H1 (cell line): Measurements from ENCODE around the gene TRIL. TPM values are rescaled to one million over a fixed set of nuclear protein-coding genes. Genes with fewer than 3 reads are reported as not detected.

Experiments
- CTCF ChIA-PET: fragments of 300-600 bp; sonication (Branson Sonifier 250); formaldehyde crosslinking; loops from one replicate; lab custom pipeline; 2021; ENCODE audit not compliant: partially characterized antibody; lab: Charles Lee
- POLR2A ChIA-PET: fragments of 300-600 bp; sonication (Branson Sonifier 250); formaldehyde crosslinking; loops from one replicate; lab custom pipeline; 2021; ENCODE audit warnings: inconsistent platforms; ENCODE audit not compliant: partially characterized antibody; lab: Charles Lee
- DNase-seq, 2 experiments: peaks; one replicate each; pipeline versions ENCODE4 v3.0.0 to v3.0.0-alpha.2; 2010 to 2022; ENCODE audit warnings: low spot score in 2 of 2, low read depth in 1 of 2, mixed read lengths in 1 of 2
- FAIRE-seq: peaks from 2 replicates; lab custom pipeline; 2011; peaks lifted over from hg19 to GRCh38; lab: Jason Lieb, UNC
- H2AFZ ChIP-seq: 2 replicates; pipeline ENCODE4 v1.8.1; 2012; ENCODE audit warnings: low read length, inconsistent platforms
- H2AK5ac ChIP-seq: 2 replicates; pipeline ENCODE4 v1.6.1; 2013; ENCODE audit warnings: low read depth, low read length
- H2BK120ac ChIP-seq: replicated peaks from 2 replicates; pipeline ENCODE3; 2013; ENCODE audit warnings: low read depth, low read length, inconsistent platforms
- H2BK12ac ChIP-seq: 2 replicates; pipeline ENCODE4 v1.6.1; 2013; ENCODE audit warnings: low read depth, low read length
- H2BK15ac ChIP-seq: 2 replicates; pipeline ENCODE4 v1.6.1; 2013; ENCODE audit warnings: low read length
- H2BK20ac ChIP-seq: 2 replicates; pipeline ENCODE4 v1.6.1; 2013; ENCODE audit warnings: low read length
- H2BK5ac ChIP-seq: 2 replicates; pipeline ENCODE4 v1.6.1; 2013; ENCODE audit warnings: low read depth, low read length
- H3K14ac ChIP-seq: 2 replicates; pipeline ENCODE4 v1.6.1; 2013; ENCODE audit warnings: inconsistent platforms; ENCODE audit not compliant: insufficient read length
- H3K18ac ChIP-seq: 2 replicates; pipeline ENCODE4 v1.6.1; 2013; ENCODE audit warnings: low read length; ENCODE audit errors: extremely low read depth
- H3K23ac ChIP-seq: 2 replicates; pipeline ENCODE4 v1.6.1; 2013; ENCODE audit warnings: inconsistent platforms; ENCODE audit not compliant: insufficient read length
- H3K23me2 ChIP-seq: 2 replicates; pipeline ENCODE4 v1.6.1; 2013; ENCODE audit warnings: low read depth, low read length
- H3K27ac ChIP-seq: 2 replicates; pipeline ENCODE4 v1.6.1; 2011; ENCODE audit warnings: low read depth, low read length, inconsistent platforms
- H3K27me3 ChIP-seq, 4 experiments: replicated peaks in 1 of 4; 1 replicate in 1 of 4; 2 replicates in 3 of 4; pipeline versions ENCODE4 v1.6.1 to v1.8.1; 2011 to 2013; ENCODE audit warnings: low read length in 3 of 4, mild to moderate bottlenecking in 3 of 4, inconsistent platforms in 2 of 4, mixed read lengths in 2 of 4, moderate library complexity in 1 of 4; ENCODE audit not compliant: control insufficient read depth in 3 of 4, insufficient read depth in 3 of 4; ENCODE audit errors: extremely low read depth in 1 of 4
- H3K36me3 ChIP-seq, 4 experiments: 2 replicates each; pipeline versions ENCODE4 v1.6.1 to v1.8.1; 2011 to 2013; ENCODE audit warnings: mild to moderate bottlenecking in 4 of 4, low read length in 3 of 4, moderate library complexity in 2 of 4, control low read depth in 1 of 4, inconsistent platforms in 1 of 4; ENCODE audit not compliant: insufficient read depth in 4 of 4, control insufficient read depth in 2 of 4
- H3K4ac ChIP-seq: replicated peaks from 2 replicates; pipeline ENCODE3; 2013; ENCODE audit warnings: low read length, low read depth, mixed read lengths, inconsistent platforms; ENCODE audit not compliant: insufficient read length
- H3K4me1 ChIP-seq, 4 experiments: replicated peaks in 1 of 4; 1 replicate in 1 of 4; 2 replicates in 3 of 4; pipeline versions ENCODE4 v1.6.1 to v1.8.1; 2011 to 2013; ENCODE audit warnings: low read length in 3 of 4, inconsistent platforms in 2 of 4, mixed read lengths in 1 of 4; ENCODE audit not compliant: insufficient read depth in 4 of 4, control insufficient read depth in 3 of 4
- H3K4me2 ChIP-seq, 2 experiments: 2 replicates each; pipeline versions ENCODE4 v1.6.1 to v1.8.1; 2011 to 2013; ENCODE audit warnings: low read depth in 2 of 2, low read length in 2 of 2, control low read depth in 1 of 2, inconsistent platforms in 1 of 2, mild to moderate bottlenecking in 1 of 2; ENCODE audit not compliant: insufficient read depth in 1 of 2
- H3K4me3 ChIP-seq, 4 experiments: fragments of 200-600, 300-600 bp in 1 of 4; sonication (generic), shearing (Covaris generic), sonication (Bioruptor Twin) in 1 of 4; 2 replicates each; pipeline versions ENCODE4 v1.5.1 to v1.8.1; 2011 to 2016; ENCODE audit warnings: low read length in 4 of 4, low read depth in 3 of 4, control low read depth in 2 of 4, inconsistent platforms in 2 of 4, mild to moderate bottlenecking in 2 of 4, mixed read lengths in 1 of 4, moderate library complexity in 1 of 4; ENCODE audit not compliant: insufficient read depth in 2 of 4; ENCODE audit errors: extremely low read depth in 1 of 4
- H3K56ac ChIP-seq: replicated peaks from 2 replicates; pipeline ENCODE3; 2013; ENCODE audit warnings: low read depth, mild to moderate bottlenecking, mixed read lengths, low read length, inconsistent platforms; ENCODE audit not compliant: insufficient read length
- H3K79me1 ChIP-seq: 2 replicates; pipeline ENCODE4 v1.6.1; 2013; ENCODE audit warnings: low read depth, low read length, control low read depth
- H3K79me2 ChIP-seq, 2 experiments: 2 replicates each; pipeline versions ENCODE4 v1.6.1 to v1.8.1; 2012 to 2013; ENCODE audit warnings: low read length in 2 of 2, mild to moderate bottlenecking in 2 of 2, inconsistent platforms in 1 of 2; ENCODE audit not compliant: insufficient read depth in 2 of 2, control insufficient read depth in 1 of 2
- H3K9ac ChIP-seq, 4 experiments: replicated peaks in 1 of 4; 1 replicate in 1 of 4; 2 replicates in 3 of 4; pipeline versions ENCODE4 v1.6.1 to v1.8.1; 2011 to 2013; ENCODE audit warnings: low read depth in 3 of 4, low read length in 3 of 4, control low read depth in 2 of 4, mild to moderate bottlenecking in 2 of 4, moderate library complexity in 2 of 4, inconsistent platforms in 1 of 4; ENCODE audit errors: extremely low read depth in 1 of 4
- H3K9me3 ChIP-seq, 2 experiments: 2 replicates each; pipeline versions ENCODE4 v1.6.1 to v1.8.1; 2012 to 2013; ENCODE audit warnings: mild to moderate bottlenecking in 2 of 2, moderate library complexity in 2 of 2, control low read depth in 1 of 2, inconsistent platforms in 1 of 2, low read depth in 1 of 2, low read length in 1 of 2, mixed read lengths in 1 of 2; ENCODE audit not compliant: insufficient read depth in 2 of 2
- H4K20me1 ChIP-seq, 2 experiments: replicated peaks in 1 of 2; 2 replicates each; pipeline versions ENCODE3 to v1.8.1; 2011 to 2013; ENCODE audit warnings: inconsistent platforms in 2 of 2, low read length in 2 of 2, mild to moderate bottlenecking in 1 of 2; ENCODE audit not compliant: insufficient read depth in 2 of 2, control insufficient read depth in 1 of 2
- H4K5ac ChIP-seq: 2 replicates; pipeline ENCODE4 v1.6.1; 2013; ENCODE audit warnings: low read length, low read depth, mixed read lengths, inconsistent platforms; ENCODE audit not compliant: insufficient read length
- H4K8ac ChIP-seq: 2 replicates; pipeline ENCODE4 v1.8.0; 2013; ENCODE audit warnings: mild to moderate bottlenecking, moderate library complexity, low read length, inconsistent platforms; ENCODE audit not compliant: insufficient read depth; ENCODE audit errors: extremely low read depth
- H4K91ac ChIP-seq: replicated peaks from 2 replicates; pipeline ENCODE3; 2013; ENCODE audit warnings: low read length, mixed read lengths, inconsistent platforms; ENCODE audit not compliant: insufficient read length
- CHD2 ChIP-seq: IDR thresholded peaks from 2 replicates; pipeline ENCODE4 v1.6.1; 2012; ENCODE audit warnings: low read length, improper control_type of control experiment
- CREB1 ChIP-seq: IDR thresholded peaks from 2 replicates; pipeline ENCODE4 v1.6.1; 2012; ENCODE audit warnings: inconsistent platforms
- EGR1 ChIP-seq: IDR thresholded peaks from 2 replicates; pipeline ENCODE4 v1.6.1; 2011; ENCODE audit warnings: low read depth, low read length, borderline replicate concordance
- KDM1A ChIP-seq: fragments of 200-600, 300-600 bp; sonication (generic); IDR thresholded peaks from 2 replicates; pipeline ENCODE4 v1.7.1; 2016; ENCODE audit warnings: mild to moderate bottlenecking, low read length, borderline replicate concordance
- POLR2A ChIP-seq, 2 experiments: IDR thresholded peaks; 1 replicate in 1 of 2; 2 replicates in 1 of 2; pipeline ENCODE4 v1.6.1; 2011; ENCODE audit warnings: low read depth in 2 of 2, low read length in 2 of 2, mild to moderate bottlenecking in 2 of 2; ENCODE audit errors: control extremely low read depth in 1 of 2
- RAD21 ChIP-seq, 2 experiments: IDR thresholded peaks in 1 of 2; conservative IDR thresholded peaks in 1 of 2; 2 replicates each; pipeline ENCODE4 v1.6.1; 2011; ENCODE audit warnings: low read depth in 2 of 2, low read length in 2 of 2, improper control_type of control experiment in 1 of 2, inconsistent platforms in 1 of 2, mild to moderate bottlenecking in 1 of 2, moderate library complexity in 1 of 2
- SAP30 ChIP-seq: fragments of 300-600 bp; sonication (generic); IDR thresholded peaks from 2 replicates; pipeline ENCODE4 v1.7.1; 2012; ENCODE audit warnings: low read length, moderate library complexity, mild to moderate bottlenecking, inconsistent platforms; ENCODE audit not compliant: insufficient read depth, insufficient replicate concordance
- SP4 ChIP-seq: IDR thresholded peaks from 2 replicates; pipeline ENCODE4 v1.6.1; 2012; ENCODE audit warnings: low read length, inconsistent platforms
- YY1 ChIP-seq: IDR thresholded peaks from 2 replicates; pipeline ENCODE4 v1.6.1; 2011; ENCODE audit warnings: low read depth, mild to moderate bottlenecking, low read length
- ZNF274 ChIP-seq: IDR thresholded peaks from 2 replicates; pipeline ENCODE4 v1.7.0; 2012; ENCODE audit warnings: low read length, borderline replicate concordance; ENCODE audit errors: extremely low read depth
- WGBS, 2 experiments: shearing (Covaris generic) in 1 of 2; methylation state at CpG; one replicate each; pipeline versions ENCODE4 v1.1.6 to v1.1.7; 2013 to 2015; ENCODE audit warnings: low lambda C conversion rate in 2 of 2, mixed read lengths in 2 of 2, inconsistent platforms in 1 of 2, low coverage in 1 of 2, missing lambda C conversion rate in 1 of 2; ENCODE audit not compliant: insufficient replicate concordance in 2 of 2, insufficient coverage in 1 of 2, insufficient read length in 1 of 2; ENCODE audit errors: extremely low coverage in 1 of 2, missing lambda C conversion rate in 1 of 2; 5-methylcytosine and 5-hydroxymethylcytosine counted together
- polyA plus RNA-seq, 7 experiments: library from polyadenylated mRNA; depleted of rRNA in 3 of 7; stranded (reverse) in 5 of 7; unstranded in 2 of 7; fragments of >200 nt in 5 of 7; fragments of 200-250 nt in 2 of 7; gene quantifications; 1 replicate in 5 of 7; 2 replicates in 1 of 7; 4 replicates in 1 of 7; pipeline versions ENCODE4 v1.2.1 to v1.2.3, GENCODE V29; 2011 to 2013; ENCODE audit warnings: missing spikeins in 2 of 7, mixed read lengths in 2 of 7
- total RNA-seq: library from RNA; stranded (reverse); fragmentation: NEBNext Ultra II Directional; extraction: Animal tissue kit (Norgen Biotek cat#: 25700); gene quantifications from 2 replicates; pipeline ENCODE4 v1.2.1, GENCODE V29; 2021

The TRIL gene
- total and polyA plus RNA-seq, 2 of the 8 experiments (the other 6 are each of a cell fraction or from before 2014, with no cell fraction given) = 3.9 to 5.5 TPM

GRCh38 chr7:28998105-28998504 is 40.0 kb upstream of the TRIL start:
- ChIA-PET POLR2A (no interaction called here), CTCF (interaction anchor here (1.4 to 4.0 kb wide), 2 partner anchors 12 to 41 kb away, joined by 3 to 18 read pairs; partner anchors contain the start of gene TRIL)
- H3K79me2 ChIP-seq = no peaks in the 10 kb centered on the region
- H3K9ac ChIP-seq = peak overlapping the region in 1 of 4 experiments; percentile 54; a peak in 1 of 7 replicates
- no peak overlapping the region for H2BK120ac ChIP-seq
- no peak overlapping the region for H4K5ac ChIP-seq
- DNase-seq = no peak
- H2AFZ ChIP-seq = peak overlapping the region; percentile 2; the same call in 1 of the 2 replicates
- no peak overlapping the region for H4K8ac ChIP-seq
- no peak overlapping the region for H2BK12ac ChIP-seq
- H3K36me3 ChIP-seq = no peaks in the 10 kb centered on the region
- peak; percentile 28 for FAIRE-seq
- H3K4ac ChIP-seq = no peak overlapping the region
- 89% methylated on average over 4 of the region's 4 CpGs; no CpG with 5 or more reads in 1 of the 2 experiments for WGBS, 2 experiments
- H3K14ac ChIP-seq = no peak overlapping the region
- no peak overlapping the region for H3K4me2 ChIP-seq
- no peaks in the 10 kb centered on the region for H4K20me1 ChIP-seq
- no peak overlapping the region for H3K56ac ChIP-seq
- H3K9me3 ChIP-seq = no peaks in the 10 kb centered on the region
- H3K23ac ChIP-seq = no peak overlapping the region
- H3K4me3 ChIP-seq = no peak overlapping the region
- no peak for TF ChIP-seq ZNF274
- no peak for TF ChIP-seq KDM1A
- TF ChIP-seq EGR1 = no peak
- no peak for TF ChIP-seq RAD21 (IDR thresholded peaks at IDR 0.05 in 1 of 2, conservative IDR thresholded peaks at IDR 0.05 in 1 of 2; ENCODE audit: low read depth in 2 of 2, low read length in 2 of 2)
- no peak for TF ChIP-seq CHD2
- no peak for TF ChIP-seq POLR2A (IDR thresholded peaks at IDR 0.05; ENCODE audit: control extremely low read depth in 1 of 2, low read depth in 2 of 2, low read length in 2 of 2)
- no peak for TF ChIP-seq YY1
- TF ChIP-seq SAP30 = no peak
- no peak for TF ChIP-seq CREB1
- no peak for TF ChIP-seq SP4
- TF ChIP-seq, all 59 proteins: peak for 0
- no peak overlapping the region for H2BK20ac ChIP-seq
- H3K4me1 ChIP-seq = peaks cover 0 to 10% (median 6%) of the 10 kb centered on the region in 4 experiments; a peak in 4 of 7 replicates
- no peak overlapping the region for H3K27ac ChIP-seq
- H2BK15ac ChIP-seq = no peak overlapping the region
- no peak overlapping the region for H2BK5ac ChIP-seq
- H3K18ac ChIP-seq = no peak overlapping the region
- no peaks in the 10 kb centered on the region for H3K27me3 ChIP-seq
- H3K23me2 ChIP-seq = no peaks in the 10 kb centered on the region
- H3K79me1 ChIP-seq = no peaks in the 10 kb centered on the region
- peak overlapping the region; percentile 8; the same call in 1 of the 2 replicates for H2AK5ac ChIP-seq
- H4K91ac ChIP-seq = no peak overlapping the region
